Skeletal muscle cell (primary cell): ENCODE data around the gene TAPT1.

ENCODE experiments used
- DNase-seq: peaks from one replicate; pipeline ENCODE4 v3.0.0-alpha.2; 2010; ENCODE audit warnings: low read depth
- H3K4me3 ChIP-seq: 2 replicates; pipeline ENCODE4 v1.5.1; 2011; ENCODE audit warnings: low read depth, mild to moderate bottlenecking, control low read depth, low read length, moderate library complexity

TAPT1 gene

DNA sequence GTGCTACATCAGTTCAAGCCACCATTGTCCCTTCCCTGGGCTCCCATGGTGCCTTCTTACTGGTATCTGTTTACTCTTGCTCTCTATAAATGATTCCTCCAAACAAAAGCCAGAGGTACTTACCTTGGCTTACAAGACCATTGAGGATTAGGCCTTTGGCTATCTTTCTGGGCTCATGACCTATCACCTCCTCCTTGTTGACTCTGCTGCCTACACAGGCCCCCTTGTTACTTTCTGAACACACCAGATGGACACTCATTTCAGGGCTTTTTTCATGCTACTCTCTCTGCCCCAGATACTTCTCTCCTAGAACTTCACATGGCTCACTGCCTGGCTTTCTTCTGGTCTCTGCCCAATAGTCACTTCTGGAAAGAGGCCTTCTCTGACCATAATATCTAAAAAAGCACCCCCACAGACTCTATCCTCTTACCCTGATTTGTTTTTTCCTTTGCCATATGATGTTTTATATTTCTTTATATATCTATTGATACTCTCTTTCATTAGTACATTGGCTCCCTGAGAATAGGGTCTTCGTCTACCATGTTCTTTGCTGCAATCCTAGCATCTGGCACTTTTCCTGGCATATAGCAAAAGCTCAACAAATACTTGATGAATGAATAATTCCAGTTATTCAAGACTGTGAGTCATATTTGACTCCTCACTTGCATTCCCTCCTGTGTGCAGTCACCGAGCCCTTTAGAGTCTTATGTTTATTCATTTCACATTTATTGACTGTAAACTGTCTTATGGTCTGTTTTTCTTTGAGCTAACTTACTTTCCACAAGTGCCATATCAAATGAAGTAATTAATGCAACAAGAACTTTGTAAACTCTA is 27.1 kb upstream of the TAPT1 start:
- H3K4me3 ChIP-seq = no peak overlapping the region
- peak; percentile 54 for DNase-seq

- no peak for DNase-seq
Measured at GRCh38 chr4:16250661-16251365, 24.5 kb upstream of the TAPT1 start.

GRCh38 chr4:16248605-16249004 is 22.3 kb upstream of the TAPT1 start:
- DNase-seq = no peak
- H3K4me3 ChIP-seq = no peak overlapping the region

More at GRCh38 chr4:16250661-16251365, 24.5 kb upstream of the TAPT1 start:
- no peak overlapping the region for H3K4me3 ChIP-seq

- H3K4me3 ChIP-seq = no peak overlapping the region
- no peak for DNase-seq
Measured at GRCh38 chr4:16245241-16245640, 19.0 kb upstream of the TAPT1 start.

DNA sequence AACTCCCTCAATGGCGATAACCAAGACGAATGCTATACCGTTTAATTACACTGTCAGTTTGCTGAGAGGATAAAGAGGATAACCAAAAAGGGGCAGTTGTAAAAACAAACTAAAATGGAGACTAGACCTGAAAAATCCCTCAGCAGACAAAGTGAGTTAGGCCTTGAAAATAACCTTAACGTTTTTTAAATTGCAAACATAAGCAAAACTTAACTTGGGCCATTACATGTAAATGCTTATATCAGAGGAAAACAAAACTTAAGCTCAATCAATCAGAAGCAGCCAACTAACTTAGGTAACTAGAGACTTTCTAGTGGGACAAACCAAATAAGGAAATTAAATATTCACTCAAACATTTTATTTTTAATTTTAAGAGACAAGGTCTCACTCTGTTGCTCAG is 17.0 kb upstream of the TAPT1 start:
- DNase-seq = no peak
- no peak overlapping the region for H3K4me3 ChIP-seq

DNA sequence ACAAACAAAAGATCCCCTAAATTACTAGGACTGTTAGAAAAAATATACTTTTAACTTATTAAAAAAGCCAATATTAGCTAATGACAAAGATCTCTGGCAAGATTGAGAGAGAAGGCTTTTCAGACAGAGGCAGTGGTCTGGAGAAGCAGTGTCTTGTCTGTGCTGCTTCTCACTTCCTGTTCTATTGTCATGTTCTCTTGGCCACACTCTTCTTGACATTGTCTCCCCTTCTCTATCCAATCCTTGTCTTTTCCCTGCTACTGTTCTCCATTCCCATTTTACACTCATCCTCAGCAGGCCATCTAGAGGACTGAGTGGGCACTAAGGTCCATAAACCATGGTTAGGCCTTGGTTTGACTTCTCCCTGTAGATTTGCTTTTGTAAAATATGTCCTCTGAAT is 14.0 kb upstream of the TAPT1 start:
- DNase-seq = no peak
- no peak overlapping the region for H3K4me3 ChIP-seq

GRCh38 chr4:16239086-16239485 is 12.8 kb upstream of the TAPT1 start:
- DNase-seq = no peak
- no peak overlapping the region for H3K4me3 ChIP-seq

DNA sequence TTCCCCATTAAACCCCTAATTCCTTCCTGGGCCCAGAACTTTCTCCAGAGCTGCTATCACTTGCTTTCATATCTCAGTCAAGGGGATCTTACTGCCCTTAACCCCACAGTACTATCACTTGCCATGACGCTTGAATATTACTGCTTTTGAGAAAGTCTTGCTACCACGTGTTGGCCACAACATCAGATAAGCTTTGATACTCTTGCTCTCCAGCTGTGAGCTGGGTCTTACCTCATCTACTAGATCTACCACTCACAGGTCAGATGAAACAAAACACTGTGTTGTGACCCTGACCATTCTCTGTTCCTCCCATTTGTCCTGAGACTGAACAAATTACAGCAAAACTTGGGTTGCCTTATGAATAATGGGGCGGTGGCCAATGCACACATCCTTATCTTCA is 12.1 kb upstream of the TAPT1 start:
- no peak for DNase-seq
- H3K4me3 ChIP-seq = no peak overlapping the region

GRCh38 chr4:16237715-16238114 is 11.4 kb upstream of the TAPT1 start:
- DNase-seq = no peak
- no peak overlapping the region for H3K4me3 ChIP-seq

- DNase-seq = no peak
- no peak overlapping the region for H3K4me3 ChIP-seq
Measured at GRCh38 chr4:16236402-16237023, 10.2 kb upstream of the TAPT1 start.

- no peak overlapping the region for H3K4me3 ChIP-seq
- DNase-seq = no peak
Measured at GRCh38 chr4:16235209-16235608, 8.9 kb upstream of the TAPT1 start.

DNA sequence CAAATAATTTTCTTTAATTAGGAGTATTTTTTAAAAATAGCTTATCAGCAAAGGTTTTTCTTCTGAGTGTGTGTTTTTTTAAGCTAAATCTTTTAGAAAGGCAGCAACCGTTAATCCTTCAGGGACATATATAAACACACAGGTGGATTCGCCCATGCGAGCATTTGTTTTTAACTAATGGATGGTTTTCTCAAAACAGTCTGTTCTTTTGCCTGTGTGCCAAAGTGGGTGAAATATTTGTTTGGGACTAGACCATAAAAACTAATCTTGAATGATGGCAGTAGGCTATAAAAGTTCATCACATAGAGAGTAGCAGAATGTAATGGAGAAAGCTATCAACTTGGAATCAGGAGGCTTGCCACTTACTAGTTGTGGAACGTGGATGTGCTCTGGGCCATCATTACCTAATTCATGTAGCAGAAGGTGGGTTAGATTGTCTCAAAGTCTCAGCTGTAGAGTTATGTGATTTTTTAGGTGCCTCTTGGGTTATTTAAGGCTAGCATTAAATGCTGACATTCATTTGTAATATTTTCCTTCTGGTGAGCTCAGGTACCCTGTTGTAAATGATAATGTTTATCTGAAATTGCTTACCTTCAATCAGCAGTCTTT is 7.4 kb upstream of the TAPT1 start:
- DNase-seq = no peak
- H3K4me3 ChIP-seq = no peak overlapping the region

- H3K4me3 ChIP-seq = no peak overlapping the region
- DNase-seq = no peak
Measured at GRCh38 chr4:16231570-16232245, 5.4 kb upstream of the TAPT1 start.

DNA sequence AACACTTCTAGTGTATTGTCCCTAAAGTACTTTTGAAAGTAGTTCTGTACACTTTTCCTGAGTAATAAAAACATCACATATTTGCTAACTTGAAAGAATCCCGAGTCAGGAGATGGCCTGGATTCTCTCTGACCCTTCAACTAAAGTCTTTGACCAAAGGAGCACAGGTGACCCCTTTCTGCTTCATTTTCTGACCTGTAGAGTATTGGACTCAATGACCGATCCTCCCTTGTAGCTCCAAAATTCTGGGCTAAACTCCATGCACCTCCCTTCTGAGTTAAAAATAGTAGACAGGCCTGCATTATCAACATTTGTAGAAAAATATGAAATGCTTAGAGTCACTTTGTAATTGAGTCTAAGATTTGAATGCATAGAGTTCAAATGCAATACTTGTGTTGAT is 4.0 kb upstream of the TAPT1 start:
- no peak overlapping the region for H3K4me3 ChIP-seq
- DNase-seq = no peak

DNA sequence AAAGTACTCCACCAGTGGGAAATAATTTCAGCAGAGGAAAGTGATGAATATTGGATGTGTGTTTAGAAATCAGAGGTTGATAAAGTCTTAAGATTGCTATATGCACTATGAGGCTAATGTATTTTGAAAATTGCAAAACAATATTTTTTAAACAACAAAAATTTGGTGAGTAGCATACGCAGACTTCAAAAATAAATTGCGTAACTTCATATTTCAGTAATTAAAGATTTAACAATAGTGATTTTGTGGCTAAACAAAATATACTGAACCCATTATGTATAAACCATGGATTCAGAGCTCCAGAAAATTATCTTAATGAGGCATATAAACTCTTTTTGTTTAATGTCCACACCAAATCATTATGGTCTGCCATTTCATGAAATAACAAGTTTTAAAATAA is 3.3 kb upstream of the TAPT1 start:
- H3K4me3 ChIP-seq = no peak overlapping the region
- no peak for DNase-seq

- no peak for DNase-seq
- H3K4me3 ChIP-seq = peak overlapping the region; percentile 84
Measured at GRCh38 chr4:16227462-16227868, 1.2 kb upstream of the TAPT1 start.

- peak overlapping the region; percentile 84 for H3K4me3 ChIP-seq
Measured at GRCh38 chr4:16226816-16227461, 668 bp upstream of the TAPT1 start.

DNA sequence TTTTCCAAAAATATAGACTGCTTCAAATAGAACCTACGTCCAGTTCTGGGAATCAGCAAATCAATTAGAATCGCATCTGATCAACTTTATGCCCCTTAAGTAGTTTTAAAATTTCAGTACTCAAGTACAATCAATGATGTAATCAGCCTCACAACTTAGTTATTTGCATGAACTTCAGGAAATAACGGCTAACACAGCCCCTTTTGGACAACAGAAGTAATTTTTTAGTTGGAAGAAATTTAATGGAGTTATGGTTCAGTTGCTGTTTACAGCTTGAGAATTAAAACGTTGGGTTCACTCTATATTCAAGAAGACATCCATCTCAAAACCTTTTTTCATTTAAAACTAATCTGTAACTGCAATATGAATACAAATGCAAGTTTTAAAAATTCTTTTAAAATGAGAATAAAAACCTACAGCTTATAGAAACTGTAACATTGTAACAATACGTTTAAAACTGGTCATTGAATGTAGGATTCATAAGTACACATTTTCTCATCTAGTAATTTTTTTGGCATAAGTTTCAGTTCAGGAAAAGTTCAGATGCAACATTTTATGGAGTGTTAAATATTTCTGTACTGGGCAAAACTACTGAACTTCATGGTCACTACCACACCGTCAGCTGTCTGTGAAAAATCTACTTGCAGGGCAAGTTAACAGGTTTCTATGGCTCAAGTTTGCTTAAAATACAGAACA is 956 bp downstream of the TAPT1 start:
- peak overlapping the region; percentile 84 for H3K4me3 ChIP-seq
- DNase-seq = no peak

More at GRCh38 chr4:16226816-16227461, 668 bp upstream of the TAPT1 start:
- DNase-seq = no peak
